A549 (cell line): Measurements from ENCODE around the gene KRT8.

ENCODE experiments used
- CBX2 ChIP-seq: fragments of 200-600 bp; sonication (generic); IDR thresholded peaks from 2 replicates; pipeline ENCODE4 v1.6.1; 2016; ENCODE audit warnings: low read depth, mild to moderate bottlenecking, borderline replicate concordance
- CTCF ChIP-seq: fragments of >200 bp; sonication (Bioruptor Twin); formaldehyde crosslinking; IDR thresholded peaks from 3 replicates; pipeline ENCODE4 v1.5.1; 2016
- MAX ChIP-seq: IDR thresholded peaks from 2 replicates; pipeline ENCODE4 v1.6.1; 2012

- TF ChIP-seq MAX = no peak
- TF ChIP-seq CTCF = no peak
- TF ChIP-seq CBX2 = no peak
Measured at GRCh38 chr12:52918784-52919183, 13.9 kb upstream of the KRT8 start.
